HS-5 (cell line): Measurements from ENCODE around the gene FAM163A.
"Not testable (repeated sequence)": the region's sequence is repeated elsewhere in the genome, so short reads cannot be mapped to it uniquely, and the experiment has no call there.

Experiments
- DNase-seq: peaks from one replicate; pipeline ENCODE4 v3.0.0-alpha.2; 2012; ENCODE audit warnings: low read depth

FAM163A gene

DNA sequence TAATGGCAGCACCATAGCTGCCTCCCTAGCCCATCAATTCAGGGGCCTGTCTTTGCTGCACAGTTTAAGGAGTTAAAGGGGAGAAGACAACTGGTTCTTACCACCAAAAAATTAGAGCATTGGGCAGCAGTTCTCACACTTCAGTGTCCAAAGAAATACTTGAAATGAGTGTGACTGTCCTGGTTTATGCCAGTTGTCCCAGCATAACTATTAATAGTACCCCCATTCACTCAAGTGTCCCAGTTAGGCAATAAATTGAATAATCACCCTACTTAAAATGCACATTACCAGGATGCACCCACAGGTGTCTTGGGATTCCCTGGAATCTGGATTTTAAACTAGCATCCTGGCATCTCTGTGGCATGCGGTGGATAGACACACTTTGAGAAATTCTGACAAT lies 51.1 kb downstream of the FAM163A start:
- DNase-seq: no peak

DNA sequence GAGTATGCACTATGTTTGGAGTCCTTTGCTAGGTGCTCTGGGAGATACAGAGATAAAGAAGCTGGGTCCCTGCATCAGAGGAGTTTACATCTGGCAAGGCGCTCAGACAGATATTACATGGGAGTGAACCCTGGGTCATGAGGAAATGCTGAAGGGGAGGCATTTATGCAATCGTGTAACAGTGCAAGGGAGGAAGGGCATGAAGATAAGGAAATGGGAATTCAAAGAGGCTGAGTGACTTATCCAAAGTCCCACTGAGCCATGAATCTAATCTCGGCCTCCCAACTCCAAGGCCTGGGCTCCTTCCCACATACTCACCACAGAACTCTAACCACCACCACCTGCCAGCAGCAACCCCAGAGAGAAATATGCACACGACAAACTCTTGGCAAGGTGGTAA lies 51.6 kb downstream of the FAM163A start:
- no peak for DNase-seq

DNA sequence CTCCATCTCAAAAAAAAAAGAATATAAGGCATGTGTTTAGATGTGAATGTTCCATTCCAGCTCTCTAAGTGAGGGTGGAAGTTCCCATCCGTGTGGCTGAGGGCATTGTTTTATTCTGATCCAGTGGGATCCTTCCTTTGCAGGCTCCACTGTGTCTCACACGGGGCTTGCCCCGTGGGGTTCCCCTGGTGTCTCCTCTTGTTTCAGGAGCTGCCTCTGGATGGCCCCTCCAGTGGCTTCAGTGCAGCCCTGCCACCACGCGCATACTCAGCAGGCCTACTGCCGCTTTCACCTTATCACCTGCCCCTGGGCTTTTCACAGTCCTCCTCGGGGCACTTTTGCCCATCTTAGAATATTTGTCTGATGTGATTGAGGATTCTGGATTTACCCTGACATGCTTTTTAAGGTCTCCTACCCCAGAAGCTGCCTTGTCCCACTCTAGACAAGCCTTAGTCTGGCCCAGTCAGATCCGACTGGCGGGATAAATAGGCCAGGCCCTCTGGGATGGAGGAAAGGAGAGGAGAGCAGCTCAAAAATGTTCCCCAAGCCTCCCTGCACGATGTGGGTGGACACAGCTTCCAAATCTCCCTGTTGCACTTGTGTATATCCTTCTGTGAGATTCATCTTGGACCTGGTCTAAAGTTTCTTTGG lies 55.2 kb downstream of the FAM163A start:
- no peak for DNase-seq

DNA sequence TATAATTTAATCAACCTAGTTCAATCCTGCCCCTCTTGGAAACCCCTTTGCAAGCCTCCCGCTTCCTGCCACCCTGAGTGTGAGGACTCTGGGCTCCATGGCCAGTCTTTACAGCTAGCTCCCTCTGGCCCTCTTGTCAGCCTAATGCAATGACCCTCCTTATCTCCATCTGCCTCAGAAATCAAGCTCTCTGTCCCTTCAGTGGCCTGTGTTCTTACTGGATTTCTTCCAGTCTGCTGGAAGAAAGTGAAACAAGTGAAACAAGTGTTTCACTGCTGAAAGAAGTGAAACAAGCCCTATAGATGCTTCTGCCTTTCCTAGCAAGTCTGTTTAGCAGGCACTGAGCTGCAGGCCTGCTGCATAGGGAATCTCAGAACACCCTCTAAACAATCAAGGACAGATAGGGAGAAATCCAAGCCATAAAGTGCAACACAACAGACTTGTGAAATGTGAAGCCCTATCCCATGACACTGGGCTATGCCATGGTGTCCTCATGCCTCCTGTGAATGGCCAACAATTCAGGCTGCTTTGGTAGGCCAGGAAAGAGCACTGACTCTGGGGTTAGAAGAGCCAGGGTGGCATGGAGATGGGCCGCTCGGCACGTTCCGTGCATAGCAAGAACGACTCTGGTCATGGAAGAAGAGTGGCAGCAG lies 55.9 kb downstream of the FAM163A start:
- DNase-seq: no peak

DNA sequence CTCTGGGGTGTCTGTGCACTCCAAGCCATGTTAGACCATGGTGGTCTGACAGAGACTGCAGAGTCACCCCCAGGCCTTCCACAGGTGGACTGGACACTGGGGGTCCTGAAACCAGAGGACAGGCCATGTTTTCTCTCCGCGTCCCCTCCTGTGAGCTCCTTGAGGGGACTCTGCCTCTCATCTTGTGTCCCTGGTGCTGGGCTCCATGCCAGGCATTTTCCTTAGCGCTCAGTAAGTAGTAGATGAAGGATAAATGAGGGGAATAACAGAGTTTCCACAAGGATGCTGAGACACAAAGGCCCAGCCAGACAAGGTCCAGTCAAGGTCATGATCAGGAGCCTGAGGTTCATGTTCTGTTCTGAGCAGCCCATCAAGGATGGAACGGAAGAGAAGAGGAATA lies 57.4 kb downstream of the FAM163A start:
- no peak for DNase-seq

DNA sequence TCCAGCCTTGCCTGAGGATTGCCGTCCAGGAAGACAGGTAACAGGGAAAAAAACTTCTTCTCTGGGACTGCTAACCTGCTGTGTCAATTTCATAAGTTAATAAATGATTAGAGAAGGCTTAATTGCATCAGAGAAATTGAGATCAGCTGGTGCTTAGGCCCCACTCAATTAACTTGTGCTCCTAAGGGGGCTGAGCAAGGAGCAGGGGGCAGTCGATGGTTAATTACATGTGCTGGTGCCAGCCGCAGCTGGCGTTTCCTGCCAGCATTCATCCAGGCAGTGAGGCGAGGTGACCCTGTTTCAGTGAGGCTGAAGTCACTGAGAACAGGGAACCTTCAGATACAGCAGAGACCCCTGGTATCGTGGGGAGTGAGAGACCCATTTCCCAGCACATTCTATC lies 60.0 kb downstream of the FAM163A start:
- DNase-seq: no peak

DNA sequence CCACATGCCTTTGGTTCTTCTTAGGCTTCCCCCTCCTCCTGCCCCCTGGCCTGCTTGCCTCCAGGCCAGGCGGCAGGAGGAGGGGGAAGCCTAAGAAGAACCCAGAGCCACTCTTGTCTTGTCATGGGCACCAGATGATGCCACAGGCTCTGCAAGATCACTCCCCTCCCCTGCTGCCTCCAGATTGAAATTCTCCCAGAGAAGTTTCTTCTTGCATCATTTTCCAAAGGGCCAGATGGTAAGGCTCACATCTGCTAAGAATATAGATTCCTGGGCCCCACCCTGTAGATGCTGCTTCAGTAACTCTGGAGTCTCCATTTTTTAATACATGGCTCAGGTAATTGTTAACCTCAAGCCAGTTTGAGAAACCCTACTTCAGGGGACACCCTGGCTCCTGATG lies 60.8 kb downstream of the FAM163A start:
- DNase-seq: no peak

DNA sequence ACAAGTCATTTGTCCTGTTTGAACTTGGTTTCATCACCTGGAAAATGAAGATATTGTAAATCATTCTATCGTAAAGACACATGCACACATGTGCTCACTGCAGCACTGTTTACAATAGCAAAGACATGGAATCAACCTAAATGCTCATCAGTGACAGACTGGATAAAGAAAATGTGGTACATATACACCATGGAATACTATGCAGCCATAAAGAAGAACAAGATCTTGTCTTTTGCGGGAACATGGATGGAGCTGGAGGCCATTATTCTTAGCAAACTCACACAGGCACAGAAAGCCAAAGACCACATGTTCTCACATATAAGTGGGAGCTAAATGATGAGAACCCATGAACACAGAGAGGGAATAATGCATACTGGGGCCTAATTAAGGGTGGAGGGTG lies 61.3 kb downstream of the FAM163A start:
- not testable (repeated sequence) for DNase-seq

DNA sequence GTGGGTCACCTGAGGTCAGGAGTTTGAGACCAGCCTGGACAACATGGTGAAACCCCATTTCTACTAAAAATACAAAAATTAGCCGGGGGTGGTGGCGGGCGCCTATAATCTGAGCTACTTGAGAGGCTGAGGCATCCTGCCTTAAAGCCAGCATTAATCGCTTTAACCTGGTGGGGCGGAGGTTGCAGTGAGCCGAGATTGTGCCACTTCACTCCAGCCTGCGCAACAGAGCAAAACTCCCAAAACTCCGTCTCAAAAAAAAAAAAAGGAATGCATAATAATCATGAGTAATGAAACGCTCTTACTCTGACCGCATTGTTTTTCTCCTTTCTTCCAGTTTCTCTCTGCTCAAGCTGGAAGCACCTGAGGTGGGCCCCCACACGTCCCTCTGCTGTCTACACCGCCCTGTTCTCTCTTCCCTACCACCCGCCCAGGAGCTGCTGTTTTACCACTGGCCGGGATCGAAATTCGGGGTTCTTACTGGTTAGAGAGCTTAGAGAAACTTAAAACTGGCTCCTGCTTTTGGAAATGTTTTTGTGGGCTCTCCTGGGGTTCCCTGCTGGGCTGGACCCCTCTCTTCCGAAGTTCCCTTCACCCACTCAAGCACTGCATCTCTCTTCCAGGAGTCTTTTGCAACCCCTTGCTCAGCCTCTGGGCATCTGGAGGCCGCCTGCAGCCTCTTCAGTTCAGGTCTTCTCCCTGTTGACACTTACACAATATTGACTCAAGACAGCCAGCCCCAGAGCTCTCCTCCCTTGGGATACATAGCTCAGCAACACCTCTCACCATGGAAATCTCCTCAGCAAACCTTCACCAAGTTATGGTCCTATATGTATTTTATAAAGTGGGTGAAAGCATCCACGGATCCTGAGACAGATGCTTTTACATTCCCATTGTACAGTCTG lies 62.5 kb downstream of the FAM163A start:
- no peak for DNase-seq

DNA sequence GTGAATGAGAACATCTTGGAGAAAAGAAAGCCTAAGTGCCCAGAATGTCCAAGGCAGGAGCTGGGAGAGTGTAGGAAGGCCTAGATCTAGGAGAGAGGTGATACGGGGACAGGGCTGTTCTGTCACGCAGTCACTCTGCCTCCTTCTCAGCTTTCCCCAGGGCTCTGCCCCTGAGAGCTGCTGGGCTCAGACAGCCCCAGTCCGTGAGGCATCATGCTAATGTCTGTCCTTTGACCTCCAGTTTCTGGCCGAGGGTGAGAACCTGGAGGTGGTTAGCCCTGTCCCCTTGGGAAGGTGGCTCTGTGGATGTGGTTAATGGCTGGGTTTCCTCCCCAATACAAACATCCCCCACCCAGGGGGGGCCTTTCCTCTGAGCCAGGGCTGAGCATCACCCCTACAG lies 63.2 kb downstream of the FAM163A start:
- DNase-seq: no peak

DNA sequence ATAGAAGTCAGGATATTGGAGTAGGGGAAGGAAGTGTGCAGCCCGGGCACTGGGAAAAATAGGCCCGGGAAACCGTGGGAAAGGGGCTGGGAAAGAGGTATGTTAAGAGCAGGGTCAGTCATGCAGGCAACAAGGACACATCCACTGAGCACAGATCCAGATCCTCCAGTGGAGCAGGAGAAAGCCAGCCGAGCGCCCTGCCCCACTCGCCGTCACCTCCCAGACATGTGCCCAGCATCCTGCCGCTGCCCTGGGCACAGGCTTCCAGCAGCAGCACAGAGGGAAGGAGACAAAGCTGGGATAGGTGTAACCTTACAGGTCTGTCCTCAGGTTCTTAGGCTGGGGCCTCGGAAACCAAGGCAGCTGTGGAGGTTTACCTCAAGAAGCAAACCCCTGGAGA lies 64.2 kb downstream of the FAM163A start:
- DNase-seq: no peak

DNA sequence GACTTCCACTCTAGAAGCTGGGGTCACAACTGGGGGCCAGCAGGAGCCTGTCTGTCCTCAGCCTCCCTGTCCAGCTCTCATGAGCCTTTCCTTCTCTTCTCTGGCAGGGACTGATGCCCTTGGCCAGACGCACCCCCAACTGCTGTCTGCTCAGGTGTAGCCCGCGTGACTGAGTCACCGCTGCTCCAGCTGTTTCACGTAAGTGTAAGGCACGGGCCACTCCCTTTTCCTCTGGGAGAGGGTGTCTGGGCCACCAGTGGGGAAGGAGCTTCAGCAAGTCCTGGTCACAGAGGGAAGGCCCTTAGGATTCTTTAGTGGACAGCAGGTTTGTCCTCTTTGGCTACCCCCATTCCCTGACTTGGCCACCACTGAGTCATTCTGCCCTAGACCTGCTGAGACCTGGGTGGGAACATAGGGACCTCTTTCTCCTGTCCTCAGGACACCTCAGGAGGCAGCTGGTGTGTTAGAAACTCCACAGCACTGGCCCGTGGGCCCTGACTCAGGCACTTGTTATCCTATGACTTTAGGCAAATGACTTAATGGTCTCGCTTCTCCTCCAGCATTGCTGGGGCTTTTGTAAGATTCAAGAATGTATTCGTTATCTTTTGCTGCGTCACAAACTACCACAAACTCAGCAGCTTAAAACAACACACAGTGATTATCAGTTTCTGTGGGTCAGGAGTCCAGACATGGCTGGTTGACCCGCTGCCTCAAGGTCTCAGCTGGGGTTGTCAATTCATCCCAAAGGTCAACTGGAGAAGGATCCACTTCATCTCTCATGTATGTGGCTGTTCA lies 64.8 kb downstream of the FAM163A start:
- peak; percentile 61 for DNase-seq

DNA sequence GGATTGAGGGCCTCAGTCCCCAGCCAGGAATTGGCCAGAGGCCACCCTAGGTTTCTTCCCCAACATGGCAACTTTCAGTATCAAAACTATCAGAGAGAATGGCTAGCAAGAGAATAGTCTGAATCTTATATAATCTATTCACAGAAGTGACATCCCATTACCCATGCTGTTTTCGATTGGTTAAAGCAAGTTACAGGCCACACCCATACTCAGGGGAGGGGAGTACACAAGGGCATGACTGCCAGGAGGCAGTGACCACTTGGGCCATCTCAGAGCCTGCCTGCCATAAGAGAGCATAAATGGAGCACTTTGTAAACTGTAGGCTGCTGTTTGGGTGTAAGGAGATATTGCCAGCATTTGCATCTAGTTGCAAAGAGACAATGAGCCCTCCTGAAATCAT lies 65.4 kb downstream of the FAM163A start:
- DNase-seq: no peak

DNA sequence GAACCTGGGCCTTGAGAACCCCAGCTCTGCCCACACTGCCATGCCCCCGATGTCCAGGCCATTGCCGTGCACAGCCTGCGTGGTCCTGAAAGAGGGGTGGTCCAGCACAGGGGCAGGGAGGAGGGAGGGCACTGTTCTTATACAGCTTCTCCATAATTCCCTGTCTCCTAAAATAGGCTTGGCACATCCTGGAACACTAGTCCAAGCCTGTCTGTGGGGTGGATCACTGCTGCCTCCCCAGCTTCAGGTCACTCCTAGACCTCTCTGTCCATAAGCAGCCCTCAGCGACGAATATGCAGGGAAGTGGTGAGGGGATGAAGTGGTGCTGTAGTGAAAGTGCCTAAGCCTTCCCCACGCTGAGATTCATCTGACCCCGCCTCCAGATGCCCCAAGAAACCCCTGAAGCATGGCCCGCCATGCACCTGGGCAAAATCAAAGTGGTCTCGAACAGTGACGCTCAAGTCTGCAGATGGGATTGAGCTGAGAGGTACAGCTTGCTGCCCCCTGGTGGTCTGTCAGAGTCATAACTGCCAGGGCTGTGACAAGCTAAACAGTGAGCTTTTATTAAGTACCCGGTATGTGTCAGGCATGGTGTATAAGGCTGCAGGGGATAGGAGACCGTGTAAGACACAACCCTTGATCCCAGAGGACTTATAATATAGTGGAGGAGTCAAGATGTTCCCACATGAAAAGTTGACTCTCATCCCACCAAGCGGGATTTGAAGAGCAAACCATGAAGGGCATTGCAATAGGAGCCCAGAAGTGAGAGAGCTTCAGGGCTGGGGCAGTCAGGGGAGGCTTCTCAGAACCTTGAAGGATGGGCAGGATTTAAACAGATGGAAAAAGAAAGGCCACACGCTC lies 66.6 kb downstream of the FAM163A start:
- DNase-seq: peak; percentile 28

DNA sequence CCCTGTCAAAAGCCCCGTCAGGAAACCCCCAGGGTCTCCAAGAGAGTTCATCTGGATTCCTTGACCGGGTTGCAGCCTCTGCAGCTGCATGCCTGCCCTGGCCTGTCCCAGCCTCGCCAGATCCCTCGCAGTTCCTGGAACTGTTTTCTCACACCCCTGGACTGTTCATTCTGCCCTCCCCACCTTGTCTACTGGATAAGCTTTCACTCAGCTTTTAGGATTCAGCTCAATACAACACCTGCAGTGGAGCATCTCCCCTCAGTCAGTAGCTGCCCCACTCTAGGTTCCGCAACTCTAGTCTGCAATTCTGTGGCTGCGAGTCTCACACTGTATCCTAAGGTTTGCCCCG lies 67.2 kb downstream of the FAM163A start:
- DNase-seq: no peak

DNA sequence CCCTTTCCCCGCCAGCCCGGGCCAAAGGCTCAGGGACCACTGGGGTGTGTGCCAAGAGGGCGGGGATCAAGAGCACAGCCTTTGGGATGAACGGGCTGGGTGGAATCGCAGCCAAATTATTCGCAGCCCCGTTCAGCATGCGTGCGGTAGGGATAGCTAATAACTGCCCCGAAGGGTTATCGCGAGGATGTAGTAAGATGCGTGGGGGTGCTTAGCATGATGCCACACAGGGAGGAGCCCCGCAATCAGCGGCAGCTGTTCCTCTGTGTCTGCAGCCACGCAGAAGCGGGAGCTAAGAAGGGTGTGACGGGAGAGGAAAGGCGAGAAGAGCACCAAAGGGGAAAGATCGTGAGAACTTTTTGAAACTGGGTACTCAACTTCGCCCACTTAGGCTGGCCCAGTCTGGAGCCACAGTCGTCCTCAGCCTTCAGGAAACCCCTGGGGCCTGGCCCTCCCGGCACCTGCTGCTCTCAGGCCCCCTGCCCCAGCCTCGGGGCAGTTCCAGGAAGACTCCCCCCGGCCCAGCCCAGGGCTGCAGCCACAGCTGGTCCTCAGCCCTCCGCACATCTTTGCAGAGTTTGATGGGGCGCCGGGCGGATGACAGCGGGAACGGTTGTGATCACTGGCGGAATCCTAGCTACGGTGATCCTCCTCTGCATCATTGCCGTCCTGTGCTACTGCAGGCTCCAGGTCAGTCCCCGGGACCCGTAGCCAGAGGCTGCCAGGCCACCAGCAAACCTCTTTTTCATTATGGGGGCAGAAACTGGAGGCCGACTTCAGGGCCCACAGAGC lies 69.6 kb downstream of the FAM163A start:
- no peak for DNase-seq

DNA sequence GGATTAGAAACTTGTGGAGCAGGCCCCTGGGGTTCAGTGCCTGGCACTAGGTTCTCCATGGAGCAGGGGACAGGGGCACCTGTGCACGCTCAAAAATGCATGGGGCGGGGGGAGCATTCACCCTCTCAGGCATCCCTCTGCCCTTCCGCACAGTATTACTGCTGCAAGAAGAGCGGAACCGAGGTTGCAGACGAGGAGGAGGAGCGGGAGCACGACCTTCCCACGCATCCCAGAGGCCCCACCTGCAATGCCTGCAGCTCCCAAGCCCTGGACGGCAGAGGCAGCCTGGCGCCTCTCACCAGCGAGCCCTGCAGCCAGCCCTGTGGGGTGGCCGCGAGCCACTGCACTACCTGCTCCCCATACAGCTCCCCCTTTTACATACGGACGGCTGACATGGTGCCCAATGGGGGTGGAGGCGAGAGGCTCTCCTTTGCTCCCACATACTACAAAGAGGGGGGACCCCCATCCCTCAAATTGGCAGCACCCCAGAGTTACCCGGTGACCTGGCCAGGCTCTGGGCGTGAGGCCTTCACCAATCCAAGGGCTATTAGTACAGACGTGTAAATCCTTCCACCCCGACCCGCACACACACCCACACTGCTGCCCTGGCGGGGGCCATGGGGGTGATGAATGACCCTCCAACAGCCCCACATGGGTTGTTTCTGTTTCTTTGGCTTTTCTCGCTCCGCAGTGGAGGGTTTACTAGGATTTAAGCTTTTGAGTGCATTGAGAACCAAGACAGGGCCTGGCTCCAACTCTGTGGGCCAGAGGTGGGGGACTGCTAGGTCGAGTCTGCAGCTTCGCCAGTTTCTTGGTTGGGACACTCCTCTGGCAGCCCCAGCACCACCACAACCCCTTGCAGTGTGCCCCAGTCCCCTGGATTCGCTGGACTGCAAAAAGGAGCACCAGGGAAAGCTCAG lies 70.8 kb downstream of the FAM163A start:
- DNase-seq: no peak

DNA sequence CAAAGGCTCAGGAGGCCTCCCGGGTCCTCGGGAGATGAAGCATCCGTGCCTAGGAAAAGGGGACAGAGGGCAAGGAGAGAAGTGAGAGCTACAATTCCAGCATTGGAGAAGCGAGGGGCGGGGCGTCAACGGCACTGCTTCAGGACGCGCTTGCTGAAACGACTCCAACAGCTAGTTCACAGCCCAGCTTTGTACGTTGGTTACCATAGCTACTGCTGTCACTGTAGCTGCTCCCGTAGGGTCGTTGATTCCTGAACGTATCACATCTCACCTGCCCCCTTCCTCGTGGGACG lies 71.4 kb downstream of the FAM163A start:
- no peak for DNase-seq

DNA sequence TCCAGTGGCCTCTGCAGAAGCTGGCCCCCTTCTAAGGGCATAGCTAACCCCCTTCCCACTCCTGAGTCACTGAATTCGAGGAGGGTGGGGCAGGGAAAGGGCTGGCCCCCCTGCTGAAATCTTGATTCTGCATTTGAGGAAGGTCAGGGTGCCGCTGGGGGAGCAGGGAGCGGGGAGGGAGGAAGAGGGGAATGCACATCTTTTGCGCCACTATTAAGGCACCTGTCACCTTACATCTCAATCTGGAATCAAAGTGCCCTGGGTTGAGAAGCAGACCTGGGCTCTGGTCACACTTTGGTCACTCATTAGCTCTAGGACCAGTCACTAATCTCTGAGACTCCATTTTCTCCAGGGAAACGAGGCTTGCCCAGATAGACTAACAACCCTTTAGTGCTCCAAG lies 72.5 kb downstream of the FAM163A start:
- no peak for DNase-seq
